Stimulated activated CD8-positive, alpha-beta memory T cell treated with anti-CD3 and anti-CD28 coated beads, Interleukin-12 subunit alpha, Interleukin-12 subunit beta, amount 100 ng/mL, for 1 hour (primary cell): ENCODE measurements around the gene GPR52.
"Not testable (repeated sequence)": the region's sequence is repeated elsewhere in the genome, so short reads cannot be mapped to it uniquely, and the experiment has no call there.

ENCODE experiments used
- DNase-seq: peaks from one replicate; pipeline ENCODE4 v3.0.0-alpha.2; 2020; ENCODE audit warnings: low read depth

GPR52 gene

GRCh38 chr1:174447866-174448530 is at the start of gene GPR52:
Gene GPR52, plus strand, starts transcription at chr1:174447964. Its CDS starts 148 bp downstream, at chr1:174448112.
- no peak for DNase-seq

GRCh38 chr1:174398246-174398645 is 49.5 kb upstream of the GPR52 start:
- DNase-seq: no peak

- no peak for DNase-seq
Observed at GRCh38 chr1:174399211-174399610, 48.6 kb upstream of the GPR52 start.

GRCh38 chr1:174401075-174401474 is 46.7 kb upstream of the GPR52 start:
- DNase-seq: no peak

GRCh38 chr1:174405219-174405618 is 42.5 kb upstream of the GPR52 start:
- no peak for DNase-seq

GRCh38 chr1:174406421-174406820 is 41.3 kb upstream of the GPR52 start:
- no peak for DNase-seq

- DNase-seq: no peak
Observed at GRCh38 chr1:174407665-174408064, 40.1 kb upstream of the GPR52 start.

- no peak for DNase-seq
Observed at GRCh38 chr1:174408146-174408545, 39.6 kb upstream of the GPR52 start.

GRCh38 chr1:174409801-174410200 is 38.0 kb upstream of the GPR52 start:
- DNase-seq: not testable (repeated sequence)

GRCh38 chr1:174413632-174414031 is 34.1 kb upstream of the GPR52 start:
- no peak for DNase-seq

GRCh38 chr1:174414203-174414602 is 33.6 kb upstream of the GPR52 start:
- DNase-seq: no peak

GRCh38 chr1:174415506-174415905 is 32.3 kb upstream of the GPR52 start:
- DNase-seq: no peak

GRCh38 chr1:174417921-174418320 is 29.8 kb upstream of the GPR52 start:
- DNase-seq: no peak

- no peak for DNase-seq
Observed at GRCh38 chr1:174425121-174425520, 22.6 kb upstream of the GPR52 start.

GRCh38 chr1:174426153-174426552 is 21.6 kb upstream of the GPR52 start:
- no peak for DNase-seq

GRCh38 chr1:174428033-174428432 is 19.7 kb upstream of the GPR52 start:
- no peak for DNase-seq

GRCh38 chr1:174428739-174429138 is 19.0 kb upstream of the GPR52 start:
- DNase-seq: no peak

- no peak for DNase-seq
Observed at GRCh38 chr1:174433451-174433850, 14.3 kb upstream of the GPR52 start.

GRCh38 chr1:174445351-174445750 is 2.4 kb upstream of the GPR52 start:
- DNase-seq: no peak

GRCh38 chr1:174445817-174446216 is 1.9 kb upstream of the GPR52 start:
- no peak for DNase-seq

GRCh38 chr1:174448531-174448883 is 743 bp downstream of the GPR52 start:
- DNase-seq: no peak

GRCh38 chr1:174448974-174449373 is 1.2 kb downstream of the GPR52 start:
- DNase-seq: no peak

GRCh38 chr1:174451408-174451807 is 3.6 kb downstream of the GPR52 start:
- no peak for DNase-seq

- no peak for DNase-seq
Observed at GRCh38 chr1:174465855-174466254, 18.1 kb downstream of the GPR52 start.

GRCh38 chr1:174466607-174467006 is 18.8 kb downstream of the GPR52 start:
- no peak for DNase-seq
